Omental fat pad (tissue), 4 donors: ENCODE results near the gene SNPH. TPM values are rescaled to one million over a fixed set of nuclear protein-coding genes. Genes with fewer than 3 reads are reported as not detected.

Experiments
- ATAC-seq: fragments of 150-250 bp; one replicate; pipeline ENCODE4 v1.9.1; 2016; ENCODE audit warnings: mild to moderate bottlenecking, moderate library complexity; ENCODE audit not compliant: low FRiP score
- DNase-seq: peaks from one replicate; pipeline ENCODE4 v3.0.0-alpha.2; 2019; ENCODE audit warnings: low spot score
- CTCF ChIP-seq, 3 donors: fragments of 450-650 bp; IDR thresholded peaks; one replicate each; pipeline ENCODE4 v1.5.1; 2016 to 2017; ENCODE audit warnings: antibody characterized with exemption in 3 of 3, mild to moderate bottlenecking in 3 of 3, moderate library complexity in 2 of 3
- total RNA-seq, 4 donors: library from RNA; depleted of rRNA; stranded (reverse); fragments of >200 nt; gene quantifications; one replicate each; pipeline ENCODE4 v1.1.0, GENCODE V29; 2016

SNPH gene
- total RNA-seq, 4 donors from 2014 or later, result 2.0 to 3.9 (median 2.5) TPM

GRCh38 chr20:1324598-1325172 lies 58.6 kb downstream of the SNPH start:
- DNase-seq, result peak; percentile 46
- no peak for TF ChIP-seq CTCF (IDR thresholded peaks at IDR 0.05)
- ATAC-seq, result peak; percentile 7

- no peak for TF ChIP-seq CTCF (IDR thresholded peaks at IDR 0.05)
- DNase-seq (peak; percentile 90), ATAC-seq (peak; percentile 80)
These were observed 59.3 kb downstream of the SNPH start for GRCh38 chr20:1325173-1326030.

GRCh38 chr20:1326031-1326930 lies 60.2 kb downstream of the SNPH start:
- peak; percentile 22 for ATAC-seq
- TF ChIP-seq CTCF (IDR thresholded peaks at IDR 0.05), result no peak
- DNase-seq, result peak; percentile 8

- no peak for TF ChIP-seq CTCF (IDR thresholded peaks at IDR 0.05)
- peak; percentile 75 for DNase-seq
- peak; percentile 72 for ATAC-seq
These were observed 61.2 kb downstream of the SNPH start for GRCh38 chr20:1327241-1327653.

- no peak for TF ChIP-seq CTCF (IDR thresholded peaks at IDR 0.05)
- DNase-seq, result peak; percentile 22
- ATAC-seq, result no peak
These were observed 62.0 kb downstream of the SNPH start for GRCh38 chr20:1327827-1328679.

- no peak for ATAC-seq
- peak; percentile 22 for DNase-seq
- TF ChIP-seq CTCF (IDR thresholded peaks at IDR 0.05), result no peak
These were observed 62.7 kb downstream of the SNPH start, which contains the start of gene SDCBP2 for GRCh38 chr20:1328680-1329330. SDCBP2 (minus strand) TSS chr20:1329139; CDS start chr20:1320416, 8,723 bp downstream.
